Activated CD4-positive, alpha-beta T cell treated with anti-CD3 and anti-CD28 coated beads, Interleukin-10, Interleukin-2, amounts not matched to agents 100 ng/mL and 50 ng/mL, durations not matched to agents 16 hours and 8 hours (primary cell): ENCODE data around the gene ITGA11.

Experiments
- DNase-seq: peaks from one replicate; pipeline ENCODE4 v3.0.0-alpha.2; 2020

Gene ITGA11, protein sequence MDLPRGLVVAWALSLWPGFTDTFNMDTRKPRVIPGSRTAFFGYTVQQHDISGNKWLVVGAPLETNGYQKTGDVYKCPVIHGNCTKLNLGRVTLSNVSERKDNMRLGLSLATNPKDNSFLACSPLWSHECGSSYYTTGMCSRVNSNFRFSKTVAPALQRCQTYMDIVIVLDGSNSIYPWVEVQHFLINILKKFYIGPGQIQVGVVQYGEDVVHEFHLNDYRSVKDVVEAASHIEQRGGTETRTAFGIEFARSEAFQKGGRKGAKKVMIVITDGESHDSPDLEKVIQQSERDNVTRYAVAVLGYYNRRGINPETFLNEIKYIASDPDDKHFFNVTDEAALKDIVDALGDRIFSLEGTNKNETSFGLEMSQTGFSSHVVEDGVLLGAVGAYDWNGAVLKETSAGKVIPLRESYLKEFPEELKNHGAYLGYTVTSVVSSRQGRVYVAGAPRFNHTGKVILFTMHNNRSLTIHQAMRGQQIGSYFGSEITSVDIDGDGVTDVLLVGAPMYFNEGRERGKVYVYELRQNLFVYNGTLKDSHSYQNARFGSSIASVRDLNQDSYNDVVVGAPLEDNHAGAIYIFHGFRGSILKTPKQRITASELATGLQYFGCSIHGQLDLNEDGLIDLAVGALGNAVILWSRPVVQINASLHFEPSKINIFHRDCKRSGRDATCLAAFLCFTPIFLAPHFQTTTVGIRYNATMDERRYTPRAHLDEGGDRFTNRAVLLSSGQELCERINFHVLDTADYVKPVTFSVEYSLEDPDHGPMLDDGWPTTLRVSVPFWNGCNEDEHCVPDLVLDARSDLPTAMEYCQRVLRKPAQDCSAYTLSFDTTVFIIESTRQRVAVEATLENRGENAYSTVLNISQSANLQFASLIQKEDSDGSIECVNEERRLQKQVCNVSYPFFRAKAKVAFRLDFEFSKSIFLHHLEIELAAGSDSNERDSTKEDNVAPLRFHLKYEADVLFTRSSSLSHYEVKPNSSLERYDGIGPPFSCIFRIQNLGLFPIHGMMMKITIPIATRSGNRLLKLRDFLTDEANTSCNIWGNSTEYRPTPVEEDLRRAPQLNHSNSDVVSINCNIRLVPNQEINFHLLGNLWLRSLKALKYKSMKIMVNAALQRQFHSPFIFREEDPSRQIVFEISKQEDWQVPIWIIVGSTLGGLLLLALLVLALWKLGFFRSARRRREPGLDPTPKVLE

DNA sequence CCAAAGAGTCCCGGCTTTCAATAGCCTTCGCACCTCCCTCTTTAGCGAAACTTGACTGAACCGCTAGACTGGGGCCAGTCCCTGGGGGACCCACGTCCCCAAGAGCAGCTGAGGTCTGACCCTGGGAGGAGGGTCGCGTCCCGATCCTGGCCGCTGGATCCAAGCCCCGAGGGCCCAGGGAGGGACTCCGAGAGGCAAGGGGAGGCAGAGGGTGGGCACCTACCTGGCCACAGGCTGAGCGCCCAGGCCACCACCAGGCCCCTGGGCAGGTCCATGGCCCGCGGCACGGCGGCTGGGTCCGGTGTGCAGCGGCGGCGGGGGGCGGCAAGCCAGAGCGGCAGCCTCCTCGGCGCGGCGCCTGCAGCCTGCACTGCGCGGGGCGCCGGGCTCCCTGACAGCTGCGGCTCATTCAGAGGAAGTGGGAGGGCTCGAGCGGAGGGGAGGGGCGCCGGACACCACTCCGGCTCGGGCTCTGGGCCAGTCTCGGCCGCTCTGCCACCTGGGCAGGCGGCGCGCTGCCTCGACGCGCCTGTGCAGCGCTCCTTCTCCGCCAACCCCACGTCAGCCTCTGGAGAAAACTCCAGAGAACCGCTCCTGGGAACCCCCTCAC, at the start of gene ITGA11:
TSS of gene ITGA11 (minus strand) at position 372 of the 610 bp plus-strand sequence. CDS start at position 275, 97 bp downstream.
- no peak for DNase-seq

DNA sequence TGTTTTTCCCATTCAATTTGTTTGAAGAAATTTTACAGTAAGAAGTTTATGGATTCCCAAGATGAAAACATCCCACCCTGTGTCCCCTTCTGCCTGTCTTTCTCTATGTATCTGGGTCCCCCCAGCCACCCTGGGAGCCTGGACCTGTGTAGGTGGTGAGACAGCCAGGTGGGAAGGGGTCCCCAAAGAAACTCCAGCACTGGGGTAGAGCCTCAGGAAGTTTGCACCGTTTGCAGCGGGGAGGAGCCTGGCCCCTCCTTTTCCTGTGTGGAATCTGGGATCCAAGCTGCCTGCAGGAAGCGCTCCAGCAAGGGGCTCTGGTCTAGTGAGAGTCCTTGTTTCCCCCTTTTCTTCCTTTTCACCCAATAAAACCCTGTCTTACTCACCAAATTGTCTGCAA, 49.4 kb upstream of the ITGA11 start:
- no peak for DNase-seq

DNA sequence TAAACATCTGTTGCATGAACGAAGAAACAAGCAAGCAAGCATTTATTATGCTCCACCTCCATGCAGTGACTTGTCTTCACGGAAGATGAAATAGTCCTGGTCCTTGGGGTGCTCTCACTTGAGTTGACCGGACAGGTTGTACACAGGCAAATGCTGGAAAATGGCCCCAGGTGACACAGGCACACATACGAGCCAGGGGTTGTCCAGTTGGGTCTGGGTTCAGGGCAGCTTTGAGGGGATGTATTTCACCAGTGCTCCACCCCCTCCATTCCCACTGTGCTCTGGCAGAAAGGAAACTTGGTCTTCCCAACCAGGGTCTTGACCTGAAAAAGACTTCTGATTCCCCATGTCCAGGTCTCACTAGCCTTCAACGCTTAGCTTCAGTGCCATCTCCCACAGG, 48.3 kb upstream of the ITGA11 start:
- no peak for DNase-seq

DNA sequence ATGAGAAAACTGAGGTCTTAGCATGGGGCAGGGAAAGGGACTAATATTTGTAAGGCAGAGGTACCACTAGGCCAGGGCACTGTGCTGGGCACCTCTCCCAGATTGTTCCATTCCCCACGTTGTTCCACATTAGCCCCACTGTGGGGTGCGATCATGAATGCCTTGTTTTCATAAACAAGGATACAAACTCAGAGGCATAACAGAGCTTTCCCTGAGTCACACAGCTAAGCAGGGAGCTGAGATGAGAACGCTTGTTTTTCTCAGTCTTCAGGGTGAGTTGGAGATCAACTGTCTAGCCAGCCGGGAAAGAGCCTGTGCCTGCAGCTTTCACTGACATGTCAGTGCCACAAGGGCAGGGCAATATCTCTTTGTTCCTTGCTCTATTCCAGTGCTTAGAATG, 47.9 kb upstream of the ITGA11 start:
- no peak for DNase-seq

DNA sequence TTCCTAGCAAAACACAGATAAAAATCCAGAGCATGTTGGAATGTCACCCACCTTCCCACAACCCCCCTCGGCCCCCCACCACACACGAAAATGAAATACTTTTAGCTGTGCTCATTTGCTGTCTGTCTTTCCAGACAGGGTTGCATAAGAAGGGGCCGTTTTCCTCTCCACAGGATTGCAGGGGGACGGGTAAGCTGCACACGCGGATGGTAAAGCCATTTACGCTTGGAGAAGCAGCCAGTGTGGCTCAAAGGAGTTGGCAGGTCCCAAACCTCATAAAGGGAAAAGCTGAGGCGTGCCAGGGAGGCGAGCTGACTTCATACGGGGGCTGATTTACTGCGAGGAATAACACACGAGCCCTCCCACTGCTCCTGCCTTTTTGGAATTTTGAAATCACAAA, 47.4 kb upstream of the ITGA11 start:
- no peak for DNase-seq

DNA sequence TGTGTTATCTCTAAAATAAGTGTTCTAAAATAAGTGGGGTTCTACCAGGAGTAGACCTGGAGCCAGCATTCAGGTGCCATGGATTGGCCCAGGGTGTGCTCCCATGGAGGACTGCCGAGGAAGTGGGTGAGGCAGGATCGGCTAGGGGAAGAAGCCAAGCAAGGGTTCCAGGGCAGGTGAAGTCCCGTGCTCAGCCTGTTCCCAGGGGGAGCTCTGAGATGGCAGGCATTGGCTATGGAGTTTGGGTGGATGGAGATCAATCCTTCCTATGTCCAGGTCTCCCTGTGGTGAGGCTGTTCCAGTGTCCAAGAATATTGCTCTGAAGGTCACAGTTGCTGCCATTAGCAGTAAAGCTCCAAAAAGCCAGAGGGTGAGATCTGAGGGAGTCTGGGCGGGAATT, 46.9 kb upstream of the ITGA11 start:
- DNase-seq, result no peak

DNA sequence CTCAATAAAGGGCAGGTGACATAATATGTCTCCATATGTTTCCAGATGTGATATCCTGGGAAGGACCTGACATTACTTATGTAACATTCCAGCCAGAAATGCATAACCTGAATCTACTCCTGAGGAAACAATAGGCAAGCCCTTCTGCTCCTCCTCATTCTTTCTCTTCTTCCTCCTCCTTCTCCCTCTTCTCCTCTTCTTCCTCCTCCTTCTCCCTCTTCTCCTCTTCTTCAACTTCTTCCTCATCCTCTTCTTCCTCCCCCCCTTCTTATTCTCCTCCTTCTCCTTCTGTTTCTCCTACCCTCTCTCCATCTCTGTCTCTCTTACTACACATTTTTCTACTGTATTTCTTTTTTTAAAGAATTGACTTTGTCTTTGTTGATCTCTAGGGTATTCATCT, 43.5 kb upstream of the ITGA11 start:
- DNase-seq, result no peak

DNA sequence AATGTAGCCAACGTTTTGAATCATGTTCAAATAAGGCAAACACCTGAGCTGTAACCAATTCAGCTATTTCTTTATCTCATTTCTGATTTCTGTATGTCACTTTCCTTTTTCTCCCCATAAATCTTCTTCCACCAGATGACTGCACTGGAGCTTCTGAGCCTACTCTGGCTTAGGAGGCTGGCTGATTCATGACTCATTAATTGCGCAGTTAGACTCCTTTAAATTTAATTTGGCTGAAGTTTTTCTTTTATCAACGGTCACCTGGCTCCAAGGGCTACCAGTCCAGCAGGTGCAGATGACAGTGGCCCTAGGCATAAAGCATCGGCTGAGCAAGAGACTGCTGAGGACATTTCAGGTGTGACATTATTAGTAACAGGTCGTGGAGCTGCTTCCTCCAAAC, 39.6 kb upstream of the ITGA11 start:
- no peak for DNase-seq

DNA sequence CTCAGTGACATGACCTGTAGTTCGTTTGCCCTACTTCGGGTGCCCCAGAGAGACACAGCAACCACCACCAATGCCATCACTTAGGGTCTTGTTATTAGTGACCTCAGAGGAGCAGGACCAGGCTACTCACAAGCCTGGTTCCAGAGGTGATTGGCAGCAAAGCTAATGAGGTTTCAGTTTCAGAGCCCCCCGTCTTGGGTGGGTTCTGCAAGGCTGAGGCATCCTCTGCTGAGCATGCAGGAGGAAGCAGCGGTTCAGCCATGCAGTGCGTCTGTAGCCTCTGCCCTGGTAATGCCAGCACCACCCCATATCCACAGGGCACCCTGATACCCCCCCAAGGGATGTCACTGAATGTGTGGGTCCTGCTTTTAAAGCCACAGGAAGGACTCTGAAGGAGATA, 39.0 kb upstream of the ITGA11 start:
- DNase-seq, result no peak

DNA sequence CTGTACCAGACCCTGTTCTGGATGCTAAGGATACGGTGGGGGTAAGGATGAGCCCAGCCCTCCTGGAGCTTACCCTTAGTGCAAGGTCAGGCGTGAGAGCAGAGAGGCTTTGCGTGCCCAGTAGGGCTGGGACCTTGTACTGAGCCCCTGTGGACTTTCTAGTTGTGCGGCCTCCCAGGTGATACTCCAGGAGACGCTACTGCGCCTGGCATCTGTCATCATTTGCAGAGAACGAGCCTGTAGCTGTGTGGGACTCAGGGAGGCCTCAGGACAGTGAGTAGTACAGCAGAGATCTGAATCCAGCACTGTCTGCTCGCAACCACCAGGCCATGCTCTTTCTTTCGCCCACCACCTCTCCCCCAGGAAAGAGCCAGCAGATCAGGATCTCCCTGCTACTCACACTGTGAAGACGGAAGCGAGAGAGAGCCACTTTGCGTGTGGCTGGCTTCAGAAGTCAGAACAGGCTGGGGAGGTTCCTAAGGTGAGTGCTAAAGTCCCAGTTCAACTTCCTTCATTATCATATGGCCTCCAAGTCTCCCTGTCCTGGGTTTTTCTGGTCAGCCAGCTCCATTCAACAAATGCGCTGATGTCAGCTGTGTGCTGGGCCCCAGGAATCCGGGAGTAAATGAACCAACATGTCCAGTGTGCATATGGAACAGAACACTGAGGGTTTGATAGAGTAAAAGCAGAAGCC, 38.2 kb upstream of the ITGA11 start:
- no peak for DNase-seq

DNA sequence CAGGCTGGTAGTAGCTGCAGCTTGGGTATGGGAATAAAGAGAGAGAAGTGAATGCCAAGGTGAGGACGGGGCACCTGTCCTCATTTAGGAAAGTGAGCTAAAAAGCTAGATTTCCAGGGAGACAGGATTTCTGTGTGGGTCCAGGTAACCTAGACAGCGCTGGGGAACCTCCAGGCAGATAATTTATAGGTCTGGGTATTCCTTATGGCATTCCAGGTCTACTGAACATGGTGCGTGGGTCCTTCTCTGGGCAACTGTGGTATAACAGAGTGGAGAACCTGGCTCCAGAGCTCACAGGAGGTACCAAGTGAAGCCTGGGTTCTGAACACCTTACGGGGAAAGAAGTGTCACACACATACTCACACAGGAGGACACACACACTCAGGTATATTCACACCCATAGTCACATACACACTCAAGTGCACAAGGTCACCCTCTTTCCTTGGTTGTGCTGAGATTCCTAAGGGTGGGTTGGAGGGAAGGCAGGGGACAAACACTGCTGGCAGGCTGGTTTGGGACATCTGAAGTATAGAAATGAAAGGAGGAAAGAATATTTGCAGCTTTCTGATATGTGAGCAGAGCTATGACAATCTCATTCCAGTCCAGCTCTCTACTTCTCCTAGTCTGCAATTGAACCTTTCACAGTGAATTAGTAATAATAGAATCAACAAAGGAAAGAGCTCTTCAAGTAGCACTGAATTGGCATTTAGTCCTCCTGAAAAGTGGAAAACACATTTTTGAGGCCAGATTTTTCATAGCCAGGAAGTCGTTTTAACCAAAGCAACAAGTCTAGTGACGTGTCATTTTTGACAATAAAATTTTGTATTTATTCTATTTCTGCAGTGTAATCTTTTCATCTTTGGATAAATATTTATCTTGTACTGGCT, 37.4 kb upstream of the ITGA11 start:
- DNase-seq, result no peak

DNA sequence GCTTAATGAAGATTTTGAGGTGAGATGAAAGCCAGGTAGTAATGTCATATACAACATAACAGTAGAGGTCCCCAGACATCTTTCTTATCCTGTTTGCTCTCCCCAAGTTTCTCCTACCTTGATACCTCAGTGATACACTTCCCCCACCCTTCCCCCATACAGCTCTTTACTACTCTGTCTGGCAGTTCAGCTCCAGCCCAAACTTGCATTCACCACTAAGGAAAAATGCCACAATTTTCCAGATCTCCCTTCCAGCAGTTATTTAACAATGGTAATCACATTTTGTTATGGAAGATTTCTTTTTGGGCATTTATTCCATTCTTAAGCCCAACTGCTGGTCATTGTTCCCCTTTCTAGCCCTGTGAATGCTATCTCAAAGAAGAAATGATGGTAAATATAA, 34.9 kb upstream of the ITGA11 start:
- no peak for DNase-seq

DNA sequence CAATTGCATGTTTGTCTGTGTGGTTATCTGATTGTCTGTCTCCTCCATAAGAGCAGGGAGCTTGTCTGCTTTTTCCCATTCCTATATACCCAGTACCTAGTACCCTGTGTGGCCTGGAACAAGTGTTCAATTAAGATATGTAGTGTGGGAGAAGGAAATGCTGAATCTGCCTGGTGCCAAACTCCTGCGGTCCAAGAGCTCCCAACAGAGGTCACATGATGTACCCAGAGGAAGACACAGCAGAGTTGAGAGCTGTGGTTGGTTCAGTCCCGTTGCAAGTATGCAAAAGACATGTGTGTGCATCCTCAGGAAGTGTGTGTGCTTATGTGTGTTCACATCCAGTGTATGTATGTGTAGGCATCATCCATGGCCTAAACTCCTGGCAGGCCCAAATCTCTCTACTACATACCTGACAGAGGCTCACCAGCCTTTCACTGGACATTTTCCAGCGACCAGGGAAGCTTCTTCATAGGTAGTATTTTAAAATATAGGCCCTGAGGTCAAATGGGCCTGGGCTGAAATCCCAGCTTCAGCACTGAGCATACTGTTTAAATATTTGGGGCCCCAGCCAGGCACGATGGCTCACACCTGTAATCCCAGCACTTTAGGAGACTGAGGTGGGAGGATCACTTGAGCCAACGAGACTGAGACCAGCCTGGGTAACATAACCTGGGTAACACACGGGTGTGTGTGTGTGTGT, 34.0 kb upstream of the ITGA11 start:
- no peak for DNase-seq

DNA sequence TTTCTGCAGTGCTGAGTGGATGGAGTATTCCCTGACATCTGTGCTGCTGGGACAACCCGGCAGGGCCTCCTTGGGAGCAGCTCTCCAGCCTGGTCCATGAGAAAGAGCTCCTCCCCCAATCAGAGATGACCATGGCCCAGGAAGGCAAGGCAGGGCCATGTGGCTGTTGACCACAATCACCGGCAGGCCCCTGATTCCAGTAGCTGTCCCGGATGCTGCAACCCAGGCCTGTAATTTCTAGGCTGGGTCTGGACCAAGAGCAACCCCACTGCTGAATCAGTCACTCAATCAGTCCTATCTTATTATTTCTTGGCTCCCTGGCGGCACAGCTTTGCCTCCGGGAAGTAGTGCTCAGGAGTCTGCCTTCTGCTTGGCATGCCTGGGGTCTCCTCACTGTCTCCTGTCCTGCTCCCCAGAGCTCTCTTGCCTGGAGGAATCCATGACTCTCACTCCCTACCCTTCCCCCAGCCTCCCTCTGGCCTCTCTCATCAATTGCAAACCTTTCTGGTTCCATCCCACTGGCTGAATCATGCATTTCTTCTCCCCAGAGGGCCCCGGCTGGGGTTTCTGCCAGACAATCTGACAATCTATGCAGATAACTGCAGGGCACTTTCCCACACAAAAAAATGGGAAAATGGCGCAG, 32.6 kb upstream of the ITGA11 start:
- DNase-seq, result no peak

DNA sequence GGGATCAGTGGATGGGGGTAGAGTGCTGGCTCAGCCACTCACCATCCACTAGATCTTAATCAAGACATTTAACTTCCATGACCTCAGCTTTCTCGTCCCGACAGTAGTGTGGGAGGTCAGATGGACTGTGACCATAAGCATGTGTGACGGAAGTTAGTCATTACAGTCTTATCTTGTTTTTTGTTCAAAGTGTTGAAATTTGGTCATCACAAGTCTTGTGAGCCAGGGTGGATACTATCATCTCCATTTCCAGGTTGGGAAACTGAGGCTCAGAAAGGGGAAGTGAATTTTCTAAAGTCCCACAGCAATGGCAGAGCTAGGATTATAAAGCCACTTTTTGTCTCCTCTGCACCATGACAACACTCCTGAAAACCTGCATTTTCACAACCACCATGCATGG, 32.0 kb upstream of the ITGA11 start:
- no peak for DNase-seq

DNA sequence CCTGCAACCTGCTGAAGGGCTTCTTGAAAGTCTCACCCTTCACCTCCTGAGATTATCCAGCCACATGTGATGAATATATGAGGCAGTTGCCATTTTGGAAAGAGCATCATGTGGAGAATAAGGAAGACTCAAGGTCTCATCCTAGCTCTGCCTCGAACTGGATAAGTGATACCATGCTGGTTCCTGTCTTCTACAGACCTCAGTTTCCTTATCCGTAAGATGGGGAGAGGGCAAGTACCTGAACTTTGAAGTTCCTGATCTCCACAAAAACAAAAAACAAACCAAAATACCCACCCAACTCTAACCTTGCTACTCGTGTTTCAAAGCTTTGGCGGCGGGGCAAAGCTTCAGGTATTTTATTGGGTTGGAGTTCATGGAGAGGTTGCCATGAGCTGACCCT, 31.5 kb upstream of the ITGA11 start:
- DNase-seq, result no peak

DNA sequence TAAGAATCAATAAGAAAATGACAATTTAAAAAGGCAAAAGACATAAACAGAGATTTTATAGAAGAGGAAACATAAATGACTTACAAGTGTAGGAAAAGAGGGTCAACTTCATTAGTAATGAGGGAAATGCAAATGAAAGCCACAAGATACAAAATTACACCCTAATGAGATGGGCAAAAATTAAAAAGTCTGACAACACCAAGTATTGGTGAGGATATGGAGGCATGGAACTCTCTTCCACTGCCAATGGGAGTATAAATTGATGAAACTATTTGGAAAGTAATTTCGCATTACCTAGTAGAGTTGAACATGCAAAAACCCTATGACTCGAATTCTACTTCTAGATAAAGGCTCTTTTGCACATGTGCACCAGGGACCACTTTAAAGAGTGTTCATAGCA, 28.2 kb upstream of the ITGA11 start:
- DNase-seq, result no peak

DNA sequence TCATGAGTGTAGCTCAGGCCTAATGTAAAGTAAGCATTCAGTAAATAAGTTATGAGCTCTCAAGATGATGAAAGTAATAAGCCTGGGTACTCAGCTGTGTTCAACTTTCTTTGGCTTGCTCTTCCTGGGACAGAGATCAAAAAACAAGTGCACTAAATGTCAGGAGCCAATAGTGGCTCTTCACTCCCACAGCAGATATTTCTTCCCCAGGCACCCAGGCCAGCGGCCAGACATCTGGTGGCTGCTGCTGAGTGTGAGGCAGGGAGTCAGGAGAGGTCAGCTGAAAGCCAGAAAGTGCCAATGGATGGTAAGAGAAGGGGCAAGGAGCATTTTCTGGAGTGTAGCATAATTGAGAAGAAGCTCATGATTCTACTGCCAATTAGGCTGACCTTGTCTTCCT, 18.2 kb upstream of the ITGA11 start:
- DNase-seq, result no peak

DNA sequence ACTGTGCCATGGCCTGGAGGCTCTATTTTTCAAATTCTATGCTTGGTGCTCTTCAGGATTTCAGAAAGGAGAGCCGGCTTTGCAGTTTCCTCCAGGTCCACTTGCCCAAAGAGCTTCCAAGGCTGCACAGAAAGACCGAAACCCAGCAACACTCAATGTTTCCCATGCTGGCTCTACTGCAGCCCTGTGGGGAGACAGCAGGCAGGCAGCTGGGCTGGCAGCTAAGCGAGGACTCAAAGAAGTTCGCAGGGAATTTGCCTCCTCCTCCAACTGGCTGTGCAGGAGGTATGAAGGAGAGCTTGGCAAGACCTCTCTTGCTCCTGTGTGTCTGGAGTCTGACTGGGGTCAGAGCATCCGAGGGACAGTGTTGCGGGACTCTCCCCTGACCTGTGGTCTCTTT, 17.4 kb upstream of the ITGA11 start:
- DNase-seq, result no peak
